SK-N-MC (cell line): ENCODE results near the gene TTBK1.

Experiments
- EZH2 ChIP-seq: fragments of 200-600 bp; sonication (generic); IDR thresholded peaks from one replicate; pipeline ENCODE4 v1.6.1; 2017; ENCODE audit warnings: antibody characterized with exemption
- FOXP2 ChIP-seq: optimal IDR thresholded peaks from 2 replicates; pipeline ENCODE3; 2011; ENCODE audit warnings: mild to moderate bottlenecking, moderate library complexity; ENCODE audit not compliant: insufficient read depth; ENCODE audit errors: extremely low read length, control extremely low read depth
- POLR2AphosphoS5 ChIP-seq: IDR thresholded peaks from 2 replicates; pipeline ENCODE4 v1.6.1; 2012; ENCODE audit warnings: mild to moderate bottlenecking, low read depth, low read length, borderline replicate concordance

- TF ChIP-seq EZH2 = no peak
- TF ChIP-seq POLR2AphosphoS5 = no peak
- TF ChIP-seq FOXP2 = no peak
Measured at GRCh38 chr6:43240950-43241349, 2.3 kb upstream of the TTBK1 start.
